ENCODE results near the gene NAV1. TPM values are rescaled to one million over a fixed set of nuclear protein-coding genes. Genes with fewer than 3 reads are reported as not detected.
"Not testable (repeated sequence)": the region's sequence is repeated elsewhere in the genome, so short reads cannot be mapped to it uniquely, and the experiment has no call there.

The NAV1 gene
- total RNA-seq, 1 donor from 2014 or later = 33.8 TPM

DNA sequence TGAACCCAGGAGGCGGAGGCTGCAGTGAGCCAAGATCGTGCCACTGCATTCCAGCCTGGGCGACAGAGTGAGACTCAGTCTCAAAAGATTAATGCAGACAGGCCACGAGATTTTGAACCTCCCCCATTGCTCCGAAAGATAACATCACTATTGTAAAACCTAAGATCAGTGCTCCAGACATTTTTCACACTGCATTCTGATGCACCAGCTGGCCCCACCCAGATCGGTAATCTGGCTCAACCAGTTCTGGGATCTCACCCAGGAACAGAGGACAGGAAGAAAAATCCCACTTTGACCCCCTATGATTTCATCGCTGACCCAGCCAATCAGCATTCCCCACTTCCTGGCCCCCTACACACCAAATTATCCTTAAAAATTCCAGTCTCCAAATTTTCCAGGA, 21.3 kb upstream of the NAV1 start:
- DNase-seq (ENCODE audit: low spot score in 2 of 2) = no peak

DNA sequence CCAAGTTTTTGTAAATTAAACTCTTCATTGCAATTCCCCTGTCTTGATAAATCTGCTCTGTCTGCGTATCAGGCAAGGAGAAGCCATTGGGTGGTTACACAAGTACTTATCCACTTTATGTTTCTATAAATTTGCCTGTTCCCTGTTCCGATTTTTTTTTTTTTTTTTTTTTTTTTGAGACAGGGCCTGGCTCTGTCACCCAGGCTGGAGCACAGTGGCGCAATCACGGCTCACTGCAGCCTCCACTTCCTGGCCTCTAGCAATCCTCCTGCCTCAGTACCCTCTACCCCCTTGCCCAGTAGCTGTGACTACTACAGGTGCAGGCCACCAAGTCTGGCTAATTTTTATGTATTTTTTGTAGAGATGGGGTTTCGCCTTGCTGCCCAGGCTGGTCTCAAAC, 20.9 kb upstream of the NAV1 start:
- no peak for FAIRE-seq
- DNase-seq (ENCODE audit: low spot score in 2 of 2) = no peak

More for the DNA sequence above, 21.3 kb upstream of the NAV1 start:
- no peak for FAIRE-seq

DNA sequence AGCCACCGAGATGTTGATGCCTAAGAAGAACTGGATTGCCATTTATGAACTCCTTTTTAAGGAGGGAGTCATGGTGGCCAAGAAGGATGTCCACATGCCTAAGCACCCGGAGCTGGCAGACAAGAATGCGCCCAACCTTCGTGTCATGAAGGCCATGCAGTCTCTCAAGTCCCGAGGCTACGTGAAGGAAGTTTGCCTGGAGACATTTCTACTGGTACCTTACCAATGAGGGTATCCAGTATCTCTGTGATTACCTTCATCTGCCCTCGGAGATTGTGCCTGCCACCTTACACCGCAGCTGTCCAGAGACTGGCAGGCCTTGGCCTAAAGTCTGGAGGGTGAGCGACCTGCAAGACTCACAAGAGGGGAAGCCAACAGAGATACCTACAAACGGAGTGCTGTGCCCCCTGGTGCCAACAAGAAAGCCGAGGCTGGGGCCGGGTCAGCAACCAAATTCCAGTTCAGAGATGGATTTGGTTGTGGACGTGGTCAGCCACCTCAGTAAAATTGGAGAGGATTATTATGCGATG, 18.8 kb upstream of the NAV1 start:
- not testable (repeated sequence) for FAIRE-seq; DNase-seq (ENCODE audit: low spot score in 2 of 2)

DNA sequence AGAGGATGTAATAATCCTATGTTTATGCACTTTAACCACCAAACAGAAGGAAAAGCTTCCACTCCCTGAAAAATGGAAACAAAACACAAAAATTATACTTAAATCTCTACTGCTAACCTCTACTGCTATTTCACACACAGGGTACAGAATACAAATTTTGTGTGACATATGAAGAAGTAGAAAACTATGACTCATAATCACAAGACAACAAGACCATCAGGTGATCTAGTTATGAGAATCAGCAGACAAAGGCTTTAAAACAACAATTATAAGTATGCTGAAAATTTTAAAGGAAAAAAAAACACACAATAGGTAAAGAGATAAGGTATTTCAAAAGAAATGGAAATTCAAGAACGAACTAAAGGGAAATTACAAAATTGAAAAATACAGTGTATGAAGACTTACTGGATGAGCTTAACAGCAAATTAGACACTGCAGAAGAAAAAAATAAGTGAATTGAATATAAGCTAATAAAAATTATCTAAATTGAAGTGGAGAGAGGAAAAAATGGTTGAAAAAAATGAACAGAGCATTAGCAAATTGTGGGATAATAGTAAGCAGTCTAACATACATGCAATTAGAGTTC, 13.6 kb upstream of the NAV1 start:
- DNase-seq (ENCODE audit: low spot score in 2 of 2) = no peak
- FAIRE-seq = no peak

DNA sequence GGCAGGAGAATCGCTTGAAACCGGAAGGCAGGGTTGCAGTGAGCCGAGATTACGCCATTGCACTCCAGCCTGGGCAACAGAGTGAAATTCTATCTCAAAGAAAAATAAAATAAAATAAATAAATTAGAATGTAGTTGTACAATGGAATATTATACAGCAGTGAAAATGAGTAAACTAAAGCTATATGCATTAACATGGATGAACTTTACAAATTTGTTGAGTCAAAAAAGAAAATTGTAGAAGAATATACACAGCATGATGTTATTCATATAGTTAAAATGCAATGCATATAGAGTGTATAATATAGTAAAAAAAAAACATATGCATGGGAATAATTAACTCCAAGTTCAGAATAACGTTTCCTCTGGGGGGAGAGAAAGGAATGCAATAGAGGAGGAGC, 11.0 kb upstream of the NAV1 start:
- DNase-seq (ENCODE audit: low spot score in 2 of 2) (no peak), FAIRE-seq (no peak)

GRCh38 chr1:201528631-201529252, 10.2 kb upstream of the NAV1 start:
- FAIRE-seq = no peak

GRCh38 chr1:201530741-201531531, 8.0 kb upstream of the NAV1 start:
- peak; percentile 62 to 77 for DNase-seq (ENCODE audit: low spot score in 2 of 2)
- no peak for FAIRE-seq

More at GRCh38 chr1:201528631-201529252, 10.2 kb upstream of the NAV1 start:
- DNase-seq (ENCODE audit: low spot score in 2 of 2) = no peak

DNA sequence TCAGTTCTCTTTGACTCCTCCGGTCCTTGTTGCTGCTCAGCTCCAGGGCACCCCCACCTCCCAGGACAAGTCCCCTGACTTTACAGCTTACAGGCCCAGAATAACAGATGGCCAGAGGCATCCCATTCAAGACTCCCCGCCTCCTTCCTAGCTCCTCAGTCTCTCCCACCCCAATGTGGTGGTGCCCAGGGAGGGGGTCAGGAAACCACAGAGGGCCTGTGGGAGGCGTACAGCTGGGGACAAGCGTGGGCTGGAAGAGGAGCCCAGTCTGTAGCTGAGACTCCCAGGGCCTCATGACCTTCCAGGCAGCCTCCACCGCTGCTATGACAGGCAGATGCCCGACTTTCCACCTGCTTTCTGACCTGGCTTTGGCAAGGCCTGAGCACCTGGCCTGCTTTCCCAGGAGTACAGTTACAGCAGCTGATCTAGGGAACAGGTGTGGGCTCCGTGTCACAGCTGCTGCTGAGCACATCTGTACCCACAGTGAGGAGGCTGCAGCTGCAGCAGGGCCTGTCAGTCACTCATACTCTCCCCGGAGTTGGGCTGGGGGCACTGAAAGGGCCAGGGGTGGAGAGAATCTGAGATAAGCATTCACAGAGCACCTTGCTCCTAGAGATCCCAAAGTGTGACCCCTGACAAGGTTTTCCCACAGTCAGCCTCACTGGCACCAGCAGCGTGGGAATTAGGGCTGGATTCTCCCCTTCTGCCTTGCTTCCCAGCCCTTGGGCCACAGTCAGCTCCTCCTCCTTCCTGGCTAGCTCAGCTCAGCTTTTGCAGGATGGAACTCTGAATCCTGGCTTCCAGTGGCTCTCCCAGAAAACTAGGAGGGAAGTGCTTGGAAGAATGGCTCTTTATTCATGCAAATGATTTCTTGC, 7.1 kb upstream of the NAV1 start:
- DNase-seq (ENCODE audit: low spot score in 2 of 2) = no peak
- FAIRE-seq = no peak

GRCh38 chr1:201533836-201534235, 5.1 kb upstream of the NAV1 start:
- FAIRE-seq (no peak), DNase-seq (ENCODE audit: low spot score in 2 of 2) (no peak)

- no peak for FAIRE-seq
- DNase-seq (ENCODE audit: low spot score in 2 of 2) = no peak
These were observed 3.6 kb upstream of the NAV1 start for GRCh38 chr1:201535046-201535918.

- FAIRE-seq (no peak), DNase-seq (ENCODE audit: low spot score in 2 of 2) (no peak)
These were observed 3.0 kb upstream of the NAV1 start for GRCh38 chr1:201535919-201536245.

GRCh38 chr1:201536558-201536957, 2.4 kb upstream of the NAV1 start:
- FAIRE-seq (no peak), DNase-seq (ENCODE audit: low spot score in 2 of 2) (no peak)

- FAIRE-seq (no peak), DNase-seq (ENCODE audit: low spot score in 2 of 2) (no peak)
These were observed 1.9 kb upstream of the NAV1 start for GRCh38 chr1:201537028-201537427.

DNA sequence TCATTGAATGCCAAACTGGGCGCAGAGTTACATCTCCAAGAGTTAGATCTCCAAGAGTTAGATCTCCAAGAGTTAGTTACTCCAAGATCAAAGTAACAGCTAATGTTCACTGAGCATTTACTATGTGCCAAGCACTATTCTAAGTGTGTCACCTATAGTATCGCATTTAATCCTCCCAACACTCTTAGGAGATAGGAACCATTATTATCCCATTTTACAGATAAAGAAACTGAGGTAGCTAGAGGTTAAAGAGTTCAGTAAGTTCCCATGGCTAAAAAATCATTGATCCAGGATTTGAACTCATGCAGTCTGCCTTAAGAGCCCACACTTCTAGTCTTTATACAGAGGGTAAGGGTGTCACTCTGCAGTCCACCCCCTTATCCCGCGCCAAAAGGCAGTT, 1.5 kb upstream of the NAV1 start:
- DNase-seq (ENCODE audit: low spot score in 2 of 2) (no peak), FAIRE-seq (no peak)

- no peak for FAIRE-seq
- DNase-seq (ENCODE audit: low spot score in 2 of 2) = no peak
These were observed 876 bp upstream of the NAV1 start for GRCh38 chr1:201537891-201538611.

DNA sequence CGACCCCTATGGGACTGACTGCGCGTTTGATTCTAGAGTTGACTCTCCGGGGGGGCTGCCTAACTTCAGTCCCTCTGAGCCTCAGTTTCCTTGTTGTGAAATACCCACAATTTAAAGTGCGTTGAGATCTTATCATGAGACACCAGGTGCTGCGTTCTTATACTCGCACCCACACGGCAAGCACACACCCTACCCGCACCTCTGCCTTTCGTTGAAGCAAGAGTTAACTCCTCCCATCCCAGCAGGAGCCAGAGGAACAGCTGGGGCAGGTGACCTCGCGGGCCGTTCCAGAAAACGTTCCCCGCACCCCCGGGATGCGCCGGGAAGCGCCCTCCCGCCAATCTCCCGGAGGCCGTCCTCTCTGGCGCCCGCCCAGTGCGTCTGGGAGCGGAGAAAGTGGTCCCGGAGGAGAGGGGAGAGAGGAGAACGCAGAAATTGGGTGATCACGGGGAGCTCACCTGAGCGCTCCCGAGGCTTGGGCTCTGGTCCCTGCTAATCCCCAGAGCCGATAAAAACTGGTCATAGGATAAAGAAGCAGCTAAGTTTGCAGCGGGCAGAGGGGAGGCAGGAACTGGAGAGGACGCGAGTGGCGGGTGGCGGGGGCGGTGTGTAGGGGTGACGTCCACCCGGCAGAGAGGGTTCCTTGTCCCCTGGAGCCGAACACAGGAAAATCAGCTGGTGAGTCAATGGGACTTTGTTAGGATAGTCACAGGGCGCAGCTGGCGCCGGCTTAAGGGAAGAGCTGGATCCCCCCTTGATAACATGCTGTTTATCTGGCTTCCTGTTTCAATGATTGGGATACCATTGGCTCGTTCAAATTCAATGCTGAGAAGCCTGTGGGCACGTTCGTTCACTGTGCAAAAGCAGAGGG, 869 bp downstream of the NAV1 start:
- DNase-seq (ENCODE audit: low spot score in 2 of 2) = peak; percentile 70 to 75
- FAIRE-seq = no peak

- DNase-seq (ENCODE audit: low spot score in 2 of 2) = no peak
- FAIRE-seq = no peak
These were observed 2.2 kb downstream of the NAV1 start for GRCh38 chr1:201540846-201541735.
